ENCODE measurements around the gene CLEC4A.

DNA sequence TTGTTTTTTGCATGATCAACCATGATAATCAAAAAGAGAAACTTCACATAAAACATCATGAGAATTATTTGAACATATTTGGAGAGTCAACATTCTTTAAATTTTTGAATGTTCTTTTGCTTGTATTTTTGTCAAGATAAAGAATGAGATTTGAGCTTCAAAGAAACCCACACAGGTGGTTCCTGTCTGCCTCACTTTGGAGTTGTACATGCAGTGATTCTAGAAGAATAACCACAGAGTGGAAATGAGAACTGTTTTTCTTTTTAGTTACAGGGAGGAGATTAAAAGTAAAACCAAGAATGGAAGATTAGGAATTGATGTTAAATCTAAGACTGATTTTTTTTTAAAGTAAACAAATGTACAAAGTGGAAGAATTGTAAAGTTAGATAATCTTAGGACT is 31.1 kb downstream of the CLEC4A start:
- TF ChIP-seq SIN3A (IDR thresholded peaks at IDR 0.05; ENCODE audit: low read depth, low read length) (no peak), ZNF274 (IDR thresholded peaks at IDR 0.05; ENCODE audit: insufficient read depth, insufficient read length) (no peak), MYC (IDR thresholded peaks at IDR 0.05; ENCODE audit: insufficient read depth, insufficient read length, insufficient replicate concordance, low read length, severe bottlenecking) (no peak), POLR2AphosphoS5 (IDR thresholded peaks at IDR 0.05; ENCODE audit: low read length) (no peak)
- TF ChIP-seq, protein P1, sequence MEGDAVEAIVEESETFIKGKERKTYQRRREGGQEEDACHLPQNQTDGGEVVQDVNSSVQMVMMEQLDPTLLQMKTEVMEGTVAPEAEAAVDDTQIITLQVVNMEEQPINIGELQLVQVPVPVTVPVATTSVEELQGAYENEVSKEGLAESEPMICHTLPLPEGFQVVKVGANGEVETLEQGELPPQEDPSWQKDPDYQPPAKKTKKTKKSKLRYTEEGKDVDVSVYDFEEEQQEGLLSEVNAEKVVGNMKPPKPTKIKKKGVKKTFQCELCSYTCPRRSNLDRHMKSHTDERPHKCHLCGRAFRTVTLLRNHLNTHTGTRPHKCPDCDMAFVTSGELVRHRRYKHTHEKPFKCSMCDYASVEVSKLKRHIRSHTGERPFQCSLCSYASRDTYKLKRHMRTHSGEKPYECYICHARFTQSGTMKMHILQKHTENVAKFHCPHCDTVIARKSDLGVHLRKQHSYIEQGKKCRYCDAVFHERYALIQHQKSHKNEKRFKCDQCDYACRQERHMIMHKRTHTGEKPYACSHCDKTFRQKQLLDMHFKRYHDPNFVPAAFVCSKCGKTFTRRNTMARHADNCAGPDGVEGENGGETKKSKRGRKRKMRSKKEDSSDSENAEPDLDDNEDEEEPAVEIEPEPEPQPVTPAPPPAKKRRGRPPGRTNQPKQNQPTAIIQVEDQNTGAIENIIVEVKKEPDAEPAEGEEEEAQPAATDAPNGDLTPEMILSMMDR (IDR thresholded peaks at IDR 0.05 in 2 of 3, conservative IDR thresholded peaks at IDR 0.05 in 1 of 3; ENCODE audit: control insufficient read depth in 2 of 3, extremely low read depth in 1 of 3, insufficient read depth in 1 of 3, low read depth in 3 of 3, low read length in 3 of 3), result no peak
- TF ChIP-seq, protein P2, sequence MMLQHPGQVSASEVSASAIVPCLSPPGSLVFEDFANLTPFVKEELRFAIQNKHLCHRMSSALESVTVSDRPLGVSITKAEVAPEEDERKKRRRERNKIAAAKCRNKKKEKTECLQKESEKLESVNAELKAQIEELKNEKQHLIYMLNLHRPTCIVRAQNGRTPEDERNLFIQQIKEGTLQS (IDR thresholded peaks at IDR 0.05; ENCODE audit: borderline replicate concordance, extremely low read depth, low read depth, low read length), result no peak
